ENCODE measurements around the gene SUCO.

DNA sequence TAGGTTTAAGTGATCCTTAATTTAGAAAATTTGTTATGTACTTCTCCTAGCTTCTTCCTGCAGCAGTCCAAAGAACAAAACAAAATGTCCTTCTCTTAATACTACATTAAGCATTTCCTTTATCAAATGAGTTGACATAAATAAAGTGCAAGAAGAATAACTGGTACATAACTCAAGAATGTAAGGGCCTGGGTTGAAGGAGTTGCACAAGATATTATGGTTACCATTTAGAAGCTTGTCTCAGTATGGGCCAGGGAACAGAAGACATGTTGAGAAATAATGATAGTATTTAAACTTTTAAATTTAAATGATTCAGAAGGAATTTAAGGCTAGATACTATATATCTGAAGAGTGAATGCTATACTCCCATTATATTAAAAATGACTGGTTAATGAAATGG lies 23.5 kb downstream of the SUCO start:
- TF ChIP-seq, protein P1, sequence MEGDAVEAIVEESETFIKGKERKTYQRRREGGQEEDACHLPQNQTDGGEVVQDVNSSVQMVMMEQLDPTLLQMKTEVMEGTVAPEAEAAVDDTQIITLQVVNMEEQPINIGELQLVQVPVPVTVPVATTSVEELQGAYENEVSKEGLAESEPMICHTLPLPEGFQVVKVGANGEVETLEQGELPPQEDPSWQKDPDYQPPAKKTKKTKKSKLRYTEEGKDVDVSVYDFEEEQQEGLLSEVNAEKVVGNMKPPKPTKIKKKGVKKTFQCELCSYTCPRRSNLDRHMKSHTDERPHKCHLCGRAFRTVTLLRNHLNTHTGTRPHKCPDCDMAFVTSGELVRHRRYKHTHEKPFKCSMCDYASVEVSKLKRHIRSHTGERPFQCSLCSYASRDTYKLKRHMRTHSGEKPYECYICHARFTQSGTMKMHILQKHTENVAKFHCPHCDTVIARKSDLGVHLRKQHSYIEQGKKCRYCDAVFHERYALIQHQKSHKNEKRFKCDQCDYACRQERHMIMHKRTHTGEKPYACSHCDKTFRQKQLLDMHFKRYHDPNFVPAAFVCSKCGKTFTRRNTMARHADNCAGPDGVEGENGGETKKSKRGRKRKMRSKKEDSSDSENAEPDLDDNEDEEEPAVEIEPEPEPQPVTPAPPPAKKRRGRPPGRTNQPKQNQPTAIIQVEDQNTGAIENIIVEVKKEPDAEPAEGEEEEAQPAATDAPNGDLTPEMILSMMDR (IDR thresholded peaks at IDR 0.05; ENCODE audit: poor library complexity) = no peak
- TF ChIP-seq EZH2phosphoT487 (IDR thresholded peaks at IDR 0.05; ENCODE audit: low read depth, severe bottlenecking, unreplicated experiment) = no peak
